ENCODE data around the gene MGLL.

MGLL gene

DNA sequence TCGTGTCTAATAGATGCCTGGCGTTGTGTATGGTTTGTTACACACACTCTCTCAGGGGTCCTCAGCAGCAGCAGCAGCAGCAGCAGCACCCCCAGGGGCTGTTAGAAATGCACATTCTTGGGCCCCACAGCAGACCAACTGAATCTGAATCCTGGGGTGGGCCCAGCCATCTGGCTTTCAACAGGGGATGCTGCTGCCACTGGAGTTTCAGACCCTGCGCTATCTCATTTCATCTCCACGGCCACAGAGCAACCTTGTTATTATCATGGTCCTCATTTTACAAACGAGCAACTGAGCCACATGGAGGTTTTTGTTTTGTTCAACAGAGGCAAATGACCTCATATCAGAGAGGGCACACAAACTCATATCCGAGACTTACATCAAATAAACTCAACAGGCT lies 47.7 kb downstream of the MGLL start:
- DNase-seq (ENCODE audit: low read depth): no peak

DNA sequence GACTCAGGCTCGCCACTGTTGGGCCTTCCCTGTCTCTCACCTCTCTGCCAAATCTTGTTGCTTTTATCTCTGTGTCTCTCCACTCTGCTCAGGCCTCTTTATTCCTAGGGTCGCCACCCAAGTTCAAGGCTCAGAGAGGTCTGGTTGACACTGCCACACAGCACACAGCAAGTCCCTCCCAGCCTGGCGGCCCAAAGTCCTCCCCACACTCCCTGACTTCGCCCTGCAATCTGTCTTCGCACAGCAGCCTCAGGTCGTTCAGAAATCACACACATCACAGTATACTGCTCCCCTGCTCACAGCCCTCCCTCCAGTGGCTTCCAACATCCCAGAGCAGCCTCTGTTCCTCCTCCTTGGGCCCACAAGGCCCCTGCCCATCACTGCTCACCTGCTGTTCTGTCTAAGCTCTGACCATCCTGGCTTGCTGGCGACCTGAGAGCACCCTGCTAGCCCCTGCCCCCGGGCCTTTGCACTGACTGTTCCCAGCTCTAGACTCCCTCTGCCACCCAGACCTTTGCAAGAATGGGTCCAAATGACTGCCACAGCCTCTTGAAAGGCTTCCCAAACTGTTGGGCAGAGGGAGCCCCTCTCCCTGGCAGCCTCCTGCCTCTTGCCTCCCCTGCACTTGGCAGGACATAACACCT lies 48.4 kb downstream of the MGLL start:
- DNase-seq (ENCODE audit: low read depth): no peak

- no peak for DNase-seq (ENCODE audit: low read depth)
Observed at GRCh38 chr3:127772827-127773751, 49.2 kb downstream of the MGLL start.

DNA sequence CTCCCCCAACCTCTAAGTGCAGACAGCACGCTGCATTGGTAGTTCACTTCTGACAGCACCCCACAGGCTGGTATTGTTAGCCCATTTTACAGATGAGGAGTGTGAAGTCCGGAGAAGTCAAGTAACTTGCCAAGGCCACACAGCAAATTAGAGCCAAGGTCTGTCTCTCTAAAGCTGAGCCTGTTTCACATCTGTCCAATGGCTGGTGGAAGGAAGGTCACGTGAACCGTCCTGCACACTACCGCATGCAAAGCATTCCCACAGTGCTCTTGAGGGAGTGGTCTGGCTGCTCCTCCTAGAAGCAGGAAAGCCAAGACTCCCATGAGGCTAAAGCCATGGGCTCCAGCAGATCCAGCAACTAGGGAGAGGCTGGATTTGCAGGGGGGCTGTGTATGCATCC lies 50.0 kb downstream of the MGLL start:
- DNase-seq (ENCODE audit: low read depth): no peak

- DNase-seq (ENCODE audit: low read depth): no peak
Observed at GRCh38 chr3:127771746-127772145, 50.6 kb downstream of the MGLL start.

GRCh38 chr3:127770671-127771355 lies 51.5 kb downstream of the MGLL start:
- DNase-seq (ENCODE audit: low read depth): no peak

DNA sequence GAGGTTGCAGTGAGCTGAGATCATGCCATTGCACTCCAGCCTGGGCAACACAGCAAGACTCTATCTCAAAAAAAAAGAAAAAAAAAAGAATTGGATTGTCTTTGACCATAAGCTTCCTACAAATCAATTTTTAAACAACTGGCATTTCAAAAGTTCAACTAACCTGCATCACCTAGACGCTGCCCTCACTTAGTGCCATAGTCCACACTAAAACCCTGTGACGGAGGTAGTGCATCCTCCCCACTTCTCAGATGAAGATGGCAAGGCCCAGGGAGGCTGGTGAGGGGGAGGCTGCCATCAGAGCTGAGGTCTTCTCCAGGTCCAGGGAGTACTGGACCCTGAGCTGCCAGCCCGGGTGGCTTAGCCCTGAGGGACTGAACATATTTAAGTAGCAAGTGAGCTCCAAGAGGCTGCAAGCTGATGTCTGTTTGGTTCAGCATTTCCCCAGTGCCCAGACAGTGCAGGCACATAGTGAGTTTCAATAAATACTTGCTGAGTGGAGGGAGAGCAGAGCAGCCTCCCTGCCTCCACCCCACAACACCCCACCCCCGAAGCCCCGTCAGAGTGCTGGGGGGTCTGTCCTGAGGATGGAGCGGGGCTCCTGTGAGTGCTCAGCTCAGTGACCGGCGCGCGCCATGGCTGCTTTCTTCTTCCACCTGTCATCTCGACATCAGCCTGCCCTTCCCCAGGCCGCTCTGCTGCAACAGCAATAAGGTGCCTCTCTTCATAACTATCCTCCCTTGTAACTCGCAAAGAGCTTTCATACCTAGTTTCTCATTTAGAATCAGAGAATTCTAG lies 52.8 kb downstream of the MGLL start:
- DNase-seq (ENCODE audit: low read depth): no peak

GRCh38 chr3:127768346-127769008 lies 53.8 kb downstream of the MGLL start:
- no peak for DNase-seq (ENCODE audit: low read depth)

DNA sequence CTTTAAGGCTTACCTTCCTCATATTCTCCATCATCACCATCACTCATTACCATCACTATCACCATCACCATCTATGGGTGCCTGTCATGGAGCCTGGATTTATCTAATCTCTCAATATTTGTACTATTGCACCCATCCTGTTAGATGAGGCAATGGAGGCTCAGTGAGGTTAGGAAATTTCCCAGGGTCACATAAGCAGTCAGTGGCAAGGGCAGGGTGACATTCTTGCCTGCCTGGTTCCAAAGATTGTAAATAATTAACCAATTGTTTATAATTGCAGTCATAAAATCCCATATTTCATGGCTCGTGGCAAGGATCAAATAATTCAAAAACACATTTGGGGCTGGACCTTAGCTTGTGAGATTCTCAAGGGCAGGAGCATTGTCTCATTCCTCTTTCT lies 55.2 kb downstream of the MGLL start:
- DNase-seq (ENCODE audit: low read depth): no peak

- DNase-seq (ENCODE audit: low read depth): no peak
Observed at GRCh38 chr3:127765735-127766134, 56.6 kb downstream of the MGLL start.

DNA sequence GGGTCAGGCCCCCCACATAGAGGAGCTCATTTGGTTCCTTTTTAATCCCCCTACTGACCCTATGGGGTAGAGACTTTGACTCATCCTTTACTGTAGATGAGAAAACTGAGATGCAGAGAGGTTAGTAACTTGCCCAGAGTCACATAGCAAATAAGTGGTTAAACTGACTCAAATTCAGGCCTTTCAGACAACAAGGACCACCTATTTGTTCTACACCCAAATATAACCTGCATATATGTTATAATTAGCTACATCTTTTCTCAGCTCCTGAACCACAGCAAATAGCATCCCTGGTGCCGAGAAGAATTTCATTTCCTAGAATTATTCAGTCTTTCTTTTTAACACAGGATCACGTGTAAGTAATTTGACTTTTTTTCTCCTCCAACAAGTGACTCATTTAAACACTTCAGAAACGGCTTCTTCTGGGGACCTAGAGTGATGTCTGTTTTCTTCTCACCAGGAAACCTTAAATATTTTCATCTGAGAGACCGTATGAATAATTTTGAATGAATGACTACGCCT lies 57.4 kb downstream of the MGLL start:
- DNase-seq (ENCODE audit: low read depth): no peak

DNA sequence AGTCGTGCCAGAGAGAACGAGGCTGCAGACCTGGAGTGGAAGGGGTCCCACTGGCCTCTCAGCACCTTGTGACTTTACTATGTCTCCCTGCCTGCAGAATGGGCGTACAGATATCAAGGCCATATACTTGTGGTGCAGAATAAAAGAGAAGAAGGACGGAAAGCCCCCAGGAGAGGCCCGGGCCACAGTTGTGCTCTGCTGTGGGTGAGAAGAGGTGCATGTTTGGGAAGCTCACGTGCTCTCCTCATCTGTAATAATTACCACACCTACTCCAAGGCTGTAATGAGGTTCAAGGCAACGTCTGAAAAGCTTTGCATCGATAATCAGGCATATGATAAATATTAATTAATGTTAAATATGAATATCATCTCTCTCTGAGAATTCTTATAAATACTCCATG lies 58.0 kb downstream of the MGLL start:
- DNase-seq (ENCODE audit: low read depth): no peak

- DNase-seq (ENCODE audit: low read depth): no peak
Observed at GRCh38 chr3:127763816-127764215, 58.5 kb downstream of the MGLL start.

DNA sequence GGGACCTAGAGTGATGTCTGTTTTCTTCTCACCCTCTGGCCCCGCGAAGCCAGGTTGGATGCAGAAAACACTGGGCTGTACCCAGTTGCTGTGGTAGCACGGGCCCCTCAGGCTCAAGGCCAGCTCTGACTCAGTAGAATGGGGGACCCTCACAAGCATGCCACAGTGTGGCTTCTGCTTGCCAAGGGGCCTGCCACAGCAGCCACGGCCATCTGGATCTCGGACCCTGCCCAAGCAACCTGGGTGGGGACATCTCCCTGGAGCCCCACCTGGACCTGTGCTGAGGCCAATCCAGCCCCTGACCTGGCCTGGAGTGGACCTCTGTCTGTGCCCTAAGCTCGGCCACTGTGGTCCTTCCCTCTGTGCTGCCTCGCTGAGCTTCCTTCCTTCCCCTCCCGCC lies 59.0 kb downstream of the MGLL start:
- DNase-seq (ENCODE audit: low read depth): no peak

- no peak for DNase-seq (ENCODE audit: low read depth)
Observed at GRCh38 chr3:127762787-127763105, 59.6 kb downstream of the MGLL start.

DNA sequence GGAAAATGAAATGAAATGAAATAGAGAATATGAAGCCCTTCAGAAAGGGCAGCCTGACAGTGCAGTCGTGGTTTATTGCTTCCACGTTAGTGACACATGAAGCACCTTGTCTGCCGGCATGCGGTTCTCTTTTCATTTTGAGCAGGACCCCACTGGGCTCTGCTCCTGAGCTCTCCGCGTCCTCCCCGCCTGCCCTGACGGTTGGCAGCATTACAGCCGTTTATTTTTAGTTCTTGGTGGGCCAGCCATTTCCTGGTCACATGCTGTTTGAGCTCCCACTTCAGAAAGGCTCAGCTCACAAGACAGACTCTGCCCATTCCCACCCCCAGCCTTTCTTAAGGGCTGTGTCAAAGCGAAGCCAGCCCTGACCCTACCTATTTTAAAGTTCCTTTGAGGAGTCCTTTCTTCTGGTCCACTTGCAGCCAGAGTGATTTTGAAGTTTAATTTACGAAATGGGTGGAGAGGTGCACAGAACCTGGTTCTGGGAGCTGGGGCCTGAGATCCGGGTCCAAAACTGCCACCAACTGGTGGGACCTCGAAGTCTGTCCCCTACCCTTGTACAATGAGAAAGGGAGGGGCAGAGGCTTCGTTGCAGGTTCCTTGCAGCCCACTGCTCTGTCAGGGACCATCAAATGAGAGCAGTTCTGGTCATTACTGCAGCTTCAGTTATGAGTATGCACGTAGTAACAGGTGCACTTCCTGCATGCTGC lies 60.1 kb downstream of the MGLL start:
- DNase-seq (ENCODE audit: low read depth): no peak

DNA sequence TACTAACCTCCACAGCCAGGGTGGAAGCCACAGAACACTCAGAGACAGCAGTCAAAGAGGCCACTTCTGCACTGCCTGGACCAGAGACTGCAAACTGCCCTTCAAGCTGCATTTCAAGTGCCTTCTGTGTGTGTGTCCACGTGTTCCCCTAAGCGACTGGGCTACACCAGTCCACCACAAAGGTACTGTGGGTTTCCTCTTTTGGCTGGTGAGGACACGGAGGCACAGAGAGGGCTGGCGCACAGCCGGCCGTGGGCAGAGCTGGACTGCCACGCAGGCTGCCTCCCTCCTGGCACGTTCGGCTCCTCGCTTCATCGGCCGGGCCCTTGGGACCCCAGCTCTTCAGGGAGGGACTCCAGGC lies 60.9 kb downstream of the MGLL start:
- DNase-seq (ENCODE audit: low read depth): no peak

- DNase-seq (ENCODE audit: low read depth): no peak
Observed at GRCh38 chr3:127760791-127761440, 61.4 kb downstream of the MGLL start.

DNA sequence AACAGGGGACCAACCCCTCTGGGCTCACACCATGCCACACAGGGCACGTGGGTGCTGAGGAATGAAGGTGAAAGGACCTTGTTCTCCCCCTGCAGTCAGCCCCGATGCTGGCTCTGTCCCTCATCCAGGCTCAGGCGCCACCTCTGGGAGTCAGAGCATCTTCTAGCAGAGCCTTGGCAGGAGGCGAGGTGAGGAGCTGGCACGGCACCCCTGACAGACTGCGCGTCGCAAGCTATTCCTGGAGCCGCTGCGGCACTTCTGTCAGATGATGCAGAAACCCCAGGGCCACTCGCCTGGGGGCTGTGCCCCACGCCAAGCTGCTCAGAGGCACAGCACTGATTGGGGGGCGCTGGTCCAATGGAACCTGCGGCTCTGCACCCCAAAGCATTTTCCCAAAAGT lies 62.0 kb downstream of the MGLL start:
- no peak for DNase-seq (ENCODE audit: low read depth)

- no peak for DNase-seq (ENCODE audit: low read depth)
Observed at GRCh38 chr3:127759826-127760225, 62.5 kb downstream of the MGLL start.
